ENCODE results near the gene OR2AP1.

- TF ChIP-seq POLR2A (IDR thresholded peaks at IDR 0.05; ENCODE audit: low read length), result no peak
- no peak for TF ChIP-seq CTCF (IDR thresholded peaks at IDR 0.05)
- TF ChIP-seq SREBF2 (IDR thresholded peaks at IDR 0.05), result no peak
- no peak for TF ChIP-seq JUNB (IDR thresholded peaks at IDR 0.05)
- no peak for TF ChIP-seq KDM5A (IDR thresholded peaks at IDR 0.05)
- TF ChIP-seq RARB (CRISPR knock-in tag; IDR thresholded peaks at IDR 0.05), result no peak
- no peak for TF ChIP-seq EP300 (IDR thresholded peaks at IDR 0.05)
- TF ChIP-seq USF2 (IDR thresholded peaks at IDR 0.05), result no peak
- TF ChIP-seq REST (IDR thresholded peaks at IDR 0.05), result no peak
- TF ChIP-seq RFX5 (IDR thresholded peaks at IDR 0.05), result no peak
Observed at GRCh38 chr12:55572168-55572567, at the start of gene OR2AP1.
